Endothelial cell (in vitro differentiated cells): ENCODE measurements around the gene SH2B2. TPM values are rescaled to one million over a fixed set of nuclear protein-coding genes. Genes with fewer than 3 reads are reported as not detected.
"Not testable (repeated sequence)": the region's sequence is repeated elsewhere in the genome, so short reads cannot be mapped to it uniquely, and the experiment has no call there.

Experiments
- DNase-seq: peaks from one replicate; pipeline ENCODE4 v3.0.0; 2021; ENCODE audit warnings: low spot score
- H3K27ac Mint-ChIP-seq: one replicate; pipeline ENCODE4 v1.8.0; 2021; ENCODE audit warnings: mixed read lengths, inconsistent platforms; ENCODE audit not compliant: unreplicated experiment
- H3K27me3 Mint-ChIP-seq: one replicate; pipeline ENCODE4 v1.8.0; 2021; ENCODE audit warnings: mild to moderate bottlenecking, moderate library complexity, mixed read lengths, inconsistent platforms; ENCODE audit not compliant: unreplicated experiment
- H3K36me3 Mint-ChIP-seq: one replicate; pipeline ENCODE4 v1.8.0; 2021; ENCODE audit warnings: mild to moderate bottlenecking, low read depth, mixed read lengths, inconsistent platforms; ENCODE audit not compliant: unreplicated experiment
- H3K4me1 Mint-ChIP-seq: one replicate; pipeline ENCODE4 v1.8.0; 2021; ENCODE audit warnings: mild to moderate bottlenecking, mixed read lengths, inconsistent platforms; ENCODE audit not compliant: unreplicated experiment
- H3K4me3 Mint-ChIP-seq: one replicate; pipeline ENCODE4 v1.8.0; 2021; ENCODE audit warnings: mild to moderate bottlenecking, mixed read lengths, inconsistent platforms; ENCODE audit not compliant: unreplicated experiment
- H3K9me3 Mint-ChIP-seq: one replicate; pipeline ENCODE4 v1.8.0; 2021; ENCODE audit warnings: mixed read lengths, inconsistent platforms; ENCODE audit not compliant: unreplicated experiment
- total RNA-seq: library from RNA; stranded (reverse); fragmentation: NEBNext Ultra II Directional; extraction: Animal tissue kit (Norgen Biotek cat#: 25700); gene quantifications from one replicate; pipeline ENCODE4 v1.2.1, GENCODE V29; 2021; ENCODE audit not compliant: unreplicated experiment
- TF ChIP-seq, protein P1 (sequence below): fragments of 200-600 bp; sonication (generic); IDR thresholded peaks from one replicate; pipeline ENCODE4 v1.5.0; 2021; ENCODE audit warnings: antibody characterized with exemption; ENCODE audit not compliant: unreplicated experiment

SH2B2 gene
- total RNA-seq, 1 donor from 2014 or later: 2.6 TPM

DNA sequence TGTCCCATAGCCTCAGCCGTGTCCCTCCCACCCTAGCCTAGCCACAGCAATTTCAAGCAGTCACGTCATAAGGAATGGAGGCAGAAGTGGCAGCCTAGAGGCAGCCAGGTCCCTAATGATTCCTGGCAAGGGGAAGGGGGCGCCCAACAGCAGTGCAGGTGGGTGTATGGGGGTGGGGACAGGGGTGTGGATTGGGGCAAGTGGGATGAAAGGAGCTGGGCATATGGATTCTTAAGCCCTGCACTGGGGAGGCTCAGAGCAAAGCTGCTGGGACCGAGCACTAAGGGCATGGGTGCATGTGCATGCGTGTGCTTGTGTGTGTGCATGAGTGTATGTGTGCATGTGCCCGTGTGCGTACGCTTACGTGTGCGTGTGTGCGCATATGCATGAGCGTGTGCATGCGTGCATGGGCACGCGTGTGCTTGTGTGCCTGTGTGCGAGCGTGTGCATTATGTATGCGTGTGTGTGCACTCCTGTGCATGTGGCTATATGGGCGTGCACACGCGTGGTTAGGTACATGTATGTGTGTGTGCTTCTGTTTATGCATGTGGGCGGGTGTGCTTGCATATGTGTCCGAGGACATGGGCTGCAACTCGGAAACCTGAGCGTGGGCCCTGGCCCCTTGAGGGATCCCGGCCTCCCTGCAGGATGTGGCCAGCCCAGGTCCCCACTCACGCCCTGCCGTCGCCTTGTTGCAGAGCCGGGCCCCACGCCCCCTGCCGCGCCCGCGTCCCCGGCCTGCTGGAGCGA is 34.1 kb downstream of the SH2B2 start:
- Mint-ChIP-seq H3K36me3 (no peaks in the 10 kb centered on the region), H3K9me3 (no peaks in the 10 kb centered on the region), H3K4me1 (peaks cover 4% of the 10 kb centered on the region), H3K27ac (no peak overlapping the region), H3K27me3 (peaks cover 10% of the 10 kb centered on the region), H3K4me3 (no peak overlapping the region)
- TF ChIP-seq, protein P1, sequence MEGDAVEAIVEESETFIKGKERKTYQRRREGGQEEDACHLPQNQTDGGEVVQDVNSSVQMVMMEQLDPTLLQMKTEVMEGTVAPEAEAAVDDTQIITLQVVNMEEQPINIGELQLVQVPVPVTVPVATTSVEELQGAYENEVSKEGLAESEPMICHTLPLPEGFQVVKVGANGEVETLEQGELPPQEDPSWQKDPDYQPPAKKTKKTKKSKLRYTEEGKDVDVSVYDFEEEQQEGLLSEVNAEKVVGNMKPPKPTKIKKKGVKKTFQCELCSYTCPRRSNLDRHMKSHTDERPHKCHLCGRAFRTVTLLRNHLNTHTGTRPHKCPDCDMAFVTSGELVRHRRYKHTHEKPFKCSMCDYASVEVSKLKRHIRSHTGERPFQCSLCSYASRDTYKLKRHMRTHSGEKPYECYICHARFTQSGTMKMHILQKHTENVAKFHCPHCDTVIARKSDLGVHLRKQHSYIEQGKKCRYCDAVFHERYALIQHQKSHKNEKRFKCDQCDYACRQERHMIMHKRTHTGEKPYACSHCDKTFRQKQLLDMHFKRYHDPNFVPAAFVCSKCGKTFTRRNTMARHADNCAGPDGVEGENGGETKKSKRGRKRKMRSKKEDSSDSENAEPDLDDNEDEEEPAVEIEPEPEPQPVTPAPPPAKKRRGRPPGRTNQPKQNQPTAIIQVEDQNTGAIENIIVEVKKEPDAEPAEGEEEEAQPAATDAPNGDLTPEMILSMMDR: no peak
- no peak for DNase-seq

GRCh38 chr7:102321351-102322201 is 34.9 kb downstream of the SH2B2 start:
- Mint-ChIP-seq H3K27me3 (peaks cover 10% of the 10 kb centered on the region), H3K4me1 (peaks cover 4% of the 10 kb centered on the region), H3K36me3 (no peaks in the 10 kb centered on the region), H3K27ac (no peak overlapping the region), H3K9me3 (no peaks in the 10 kb centered on the region), H3K4me3 (no peak overlapping the region)
- TF ChIP-seq, protein P1: no peak
- DNase-seq: peak; percentile 46

DNA sequence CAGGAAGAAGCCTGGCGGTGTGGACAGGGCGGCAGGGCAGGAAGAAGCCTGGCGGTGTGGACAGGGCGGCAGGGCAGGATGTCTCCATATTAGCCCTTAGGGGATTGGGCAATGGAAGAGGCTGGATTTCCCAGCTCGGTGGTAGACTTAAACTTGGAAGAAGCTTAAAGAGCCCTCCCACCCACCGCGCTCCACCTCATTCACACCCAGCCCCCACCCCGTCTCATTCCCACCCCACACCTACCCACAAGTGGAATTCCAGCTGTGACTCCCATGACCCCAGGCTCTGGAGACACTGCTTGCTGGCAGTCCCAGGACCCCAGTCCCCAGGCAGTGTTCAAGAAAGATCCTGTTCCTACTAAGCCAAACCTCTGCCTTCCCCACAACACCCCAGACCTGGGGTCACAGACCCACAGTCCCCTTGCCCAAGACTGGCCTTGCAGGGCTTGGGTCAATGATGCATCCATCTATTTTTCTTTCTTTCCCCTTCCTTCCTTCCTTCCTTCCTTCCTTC is 35.6 kb downstream of the SH2B2 start:
- peaks cover 4% of the 10 kb centered on the region for H3K4me1 Mint-ChIP-seq

GRCh38 chr7:102323914-102324195 is 37.2 kb downstream of the SH2B2 start:
- peaks cover 12% of the 10 kb centered on the region for H3K27me3 Mint-ChIP-seq
- H3K4me3 Mint-ChIP-seq: no peak overlapping the region
- H3K27ac Mint-ChIP-seq: no peak overlapping the region
- TF ChIP-seq, protein P1: no peak
- H3K4me1 Mint-ChIP-seq: peaks cover 4% of the 10 kb centered on the region
- no peaks in the 10 kb centered on the region for H3K9me3 Mint-ChIP-seq
- no peak for DNase-seq
- no peaks in the 10 kb centered on the region for H3K36me3 Mint-ChIP-seq

More for the DNA sequence above, 35.6 kb downstream of the SH2B2 start:
- Mint-ChIP-seq H3K36me3 (no peaks in the 10 kb centered on the region), H3K9me3 (no peaks in the 10 kb centered on the region), H3K4me3 (peak overlapping the region; percentile 60), H3K27me3 (peaks cover 10% of the 10 kb centered on the region), H3K27ac (peak overlapping the region; percentile 81)
- TF ChIP-seq, protein P1: no peak
- DNase-seq: no peak

DNA sequence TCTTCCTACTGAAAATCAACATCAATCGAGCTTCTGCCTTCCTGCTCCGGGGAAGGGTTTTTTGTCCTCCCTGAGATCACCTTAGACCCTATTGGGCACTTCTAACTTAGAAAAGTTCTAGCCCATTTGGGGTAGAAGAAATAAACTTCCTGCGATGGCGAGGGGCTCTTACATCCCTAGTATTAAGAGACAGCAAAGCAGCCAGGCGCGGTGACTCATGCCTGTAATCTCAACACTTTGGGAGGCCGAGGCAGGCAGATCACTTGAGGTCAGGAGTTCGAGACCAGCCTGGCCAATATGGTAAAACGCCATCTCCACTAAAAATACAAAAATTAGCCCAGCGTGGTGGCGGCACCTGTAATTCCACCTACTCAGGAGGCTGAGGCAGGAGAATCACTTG is 38.4 kb downstream of the SH2B2 start:
- not testable (repeated sequence) for H3K36me3 Mint-ChIP-seq, DNase-seq, H3K9me3 Mint-ChIP-seq, H3K27me3 Mint-ChIP-seq, H3K4me1 Mint-ChIP-seq, H3K27ac Mint-ChIP-seq, H3K4me3 Mint-ChIP-seq
